ENCODE measurements around the gene LSM3.

GRCh38 chr3:14132120-14132519 is 46.5 kb upstream of the LSM3 start:
- no peak for TF ChIP-seq EZH2 (IDR thresholded peaks at IDR 0.05; ENCODE audit: borderline replicate concordance, low read length)
- TF ChIP-seq, protein P1, sequence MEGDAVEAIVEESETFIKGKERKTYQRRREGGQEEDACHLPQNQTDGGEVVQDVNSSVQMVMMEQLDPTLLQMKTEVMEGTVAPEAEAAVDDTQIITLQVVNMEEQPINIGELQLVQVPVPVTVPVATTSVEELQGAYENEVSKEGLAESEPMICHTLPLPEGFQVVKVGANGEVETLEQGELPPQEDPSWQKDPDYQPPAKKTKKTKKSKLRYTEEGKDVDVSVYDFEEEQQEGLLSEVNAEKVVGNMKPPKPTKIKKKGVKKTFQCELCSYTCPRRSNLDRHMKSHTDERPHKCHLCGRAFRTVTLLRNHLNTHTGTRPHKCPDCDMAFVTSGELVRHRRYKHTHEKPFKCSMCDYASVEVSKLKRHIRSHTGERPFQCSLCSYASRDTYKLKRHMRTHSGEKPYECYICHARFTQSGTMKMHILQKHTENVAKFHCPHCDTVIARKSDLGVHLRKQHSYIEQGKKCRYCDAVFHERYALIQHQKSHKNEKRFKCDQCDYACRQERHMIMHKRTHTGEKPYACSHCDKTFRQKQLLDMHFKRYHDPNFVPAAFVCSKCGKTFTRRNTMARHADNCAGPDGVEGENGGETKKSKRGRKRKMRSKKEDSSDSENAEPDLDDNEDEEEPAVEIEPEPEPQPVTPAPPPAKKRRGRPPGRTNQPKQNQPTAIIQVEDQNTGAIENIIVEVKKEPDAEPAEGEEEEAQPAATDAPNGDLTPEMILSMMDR (IDR thresholded peaks at IDR 0.05; ENCODE audit: low read length) = no peak

Data from OCI-LY1 (cell line).